Stomach (tissue), 4 donors: Measurements from ENCODE around the gene AZGP1.
"Not testable (repeated sequence)": the region's sequence is repeated elsewhere in the genome, so short reads cannot be mapped to it uniquely, and the experiment has no call there.

ENCODE experiments used
- POLR2A ChIP-seq, 4 donors: fragments of 450-650 bp; IDR thresholded peaks; one replicate each; pipeline ENCODE4 v1.6.1; 2016; ENCODE audit warnings: antibody characterized with exemption in 4 of 4, control low read depth in 2 of 4, mild to moderate bottlenecking in 1 of 4, moderate library complexity in 1 of 4
- TF ChIP-seq, protein P1 (sequence below), 7 experiments: fragments of 450-650 bp in 4 of 7; fragments of 200-600 bp in 3 of 7; sonication (generic) in 3 of 7; IDR thresholded peaks; one replicate each; pipeline ENCODE4 v1.5.1; 2016 to 2019; ENCODE audit warnings: antibody characterized with exemption in 7 of 7, control low read depth in 2 of 7, mild to moderate bottlenecking in 1 of 7

DNA sequence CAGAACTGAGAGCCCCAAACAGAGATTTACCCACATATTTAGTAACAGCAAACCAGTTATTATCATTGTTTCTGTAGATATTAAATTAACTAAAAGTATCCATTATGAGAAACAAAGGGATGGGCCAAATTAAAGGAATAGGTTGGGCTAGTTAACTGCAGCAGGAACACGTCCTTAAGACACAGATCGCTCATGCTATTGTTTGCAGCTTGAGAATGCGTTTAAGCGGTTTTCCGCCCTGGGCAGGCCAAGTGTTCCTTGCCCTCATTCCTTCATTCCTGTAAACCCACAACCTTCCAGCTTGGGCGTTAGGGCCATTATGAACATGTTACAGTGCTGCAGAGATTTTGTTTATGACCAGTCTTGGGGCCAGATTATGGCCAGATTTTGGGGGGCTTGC lies 25.0 kb downstream of the AZGP1 start:
- TF ChIP-seq, protein P1, sequence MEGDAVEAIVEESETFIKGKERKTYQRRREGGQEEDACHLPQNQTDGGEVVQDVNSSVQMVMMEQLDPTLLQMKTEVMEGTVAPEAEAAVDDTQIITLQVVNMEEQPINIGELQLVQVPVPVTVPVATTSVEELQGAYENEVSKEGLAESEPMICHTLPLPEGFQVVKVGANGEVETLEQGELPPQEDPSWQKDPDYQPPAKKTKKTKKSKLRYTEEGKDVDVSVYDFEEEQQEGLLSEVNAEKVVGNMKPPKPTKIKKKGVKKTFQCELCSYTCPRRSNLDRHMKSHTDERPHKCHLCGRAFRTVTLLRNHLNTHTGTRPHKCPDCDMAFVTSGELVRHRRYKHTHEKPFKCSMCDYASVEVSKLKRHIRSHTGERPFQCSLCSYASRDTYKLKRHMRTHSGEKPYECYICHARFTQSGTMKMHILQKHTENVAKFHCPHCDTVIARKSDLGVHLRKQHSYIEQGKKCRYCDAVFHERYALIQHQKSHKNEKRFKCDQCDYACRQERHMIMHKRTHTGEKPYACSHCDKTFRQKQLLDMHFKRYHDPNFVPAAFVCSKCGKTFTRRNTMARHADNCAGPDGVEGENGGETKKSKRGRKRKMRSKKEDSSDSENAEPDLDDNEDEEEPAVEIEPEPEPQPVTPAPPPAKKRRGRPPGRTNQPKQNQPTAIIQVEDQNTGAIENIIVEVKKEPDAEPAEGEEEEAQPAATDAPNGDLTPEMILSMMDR (IDR thresholded peaks at IDR 0.05), result not testable (repeated sequence)
- TF ChIP-seq POLR2A (IDR thresholded peaks at IDR 0.05), result not testable (repeated sequence)
